Measurements from ENCODE around the gene FBXW11.

FBXW11 gene

GRCh38 chr5:171975262-171975876 lies 31.1 kb downstream of the FBXW11 start:
- DNase-seq (ENCODE audit: extremely low read depth, insufficient read length): no peak
- TF ChIP-seq CTCF (IDR thresholded peaks at IDR 0.05; ENCODE audit: insufficient read depth, low read length, poor library complexity, severe bottlenecking): no peak
- H3K4me3 ChIP-seq (replicated peaks; ENCODE audit: low read depth, low read length): no peak overlapping the region
- H3K36me3 ChIP-seq (ENCODE audit: control insufficient read depth, insufficient read depth, low read length): no peaks in the 10 kb centered on the region
- no peaks in the 10 kb centered on the region for H3K27me3 ChIP-seq (replicated peaks; ENCODE audit: control insufficient read depth, insufficient read depth, low read length)

- H3K36me3 ChIP-seq (ENCODE audit: control insufficient read depth, insufficient read depth, low read length): no peaks in the 10 kb centered on the region
- H3K4me3 ChIP-seq (replicated peaks; ENCODE audit: low read depth, low read length): no peak overlapping the region
- TF ChIP-seq CTCF (IDR thresholded peaks at IDR 0.05; ENCODE audit: insufficient read depth, low read length, poor library complexity, severe bottlenecking): no peak
- no peak for DNase-seq (ENCODE audit: extremely low read depth, insufficient read length)
- no peaks in the 10 kb centered on the region for H3K27me3 ChIP-seq (replicated peaks; ENCODE audit: control insufficient read depth, insufficient read depth, low read length)
Measured at GRCh38 chr5:171970826-171971225, 35.6 kb downstream of the FBXW11 start.

GRCh38 chr5:171969288-171969880 lies 37.1 kb downstream of the FBXW11 start:
- no peak for DNase-seq (ENCODE audit: extremely low read depth, insufficient read length)
- Histone ChIP-seq H3K27me3 (replicated peaks; ENCODE audit: control insufficient read depth, insufficient read depth, low read length) (no peaks in the 10 kb centered on the region), H3K4me3 (replicated peaks; ENCODE audit: low read depth, low read length) (no peak overlapping the region), H3K36me3 (ENCODE audit: control insufficient read depth, insufficient read depth, low read length) (no peaks in the 10 kb centered on the region)
- no peak for TF ChIP-seq CTCF (IDR thresholded peaks at IDR 0.05; ENCODE audit: insufficient read depth, low read length, poor library complexity, severe bottlenecking)

- Histone ChIP-seq H3K36me3 (ENCODE audit: control insufficient read depth, insufficient read depth, low read length) (no peaks in the 10 kb centered on the region), H3K4me3 (replicated peaks; ENCODE audit: low read depth, low read length) (no peak overlapping the region), H3K27me3 (replicated peaks; ENCODE audit: control insufficient read depth, insufficient read depth, low read length) (no peaks in the 10 kb centered on the region)
- TF ChIP-seq CTCF (IDR thresholded peaks at IDR 0.05; ENCODE audit: insufficient read depth, low read length, poor library complexity, severe bottlenecking): no peak
- no peak for DNase-seq (ENCODE audit: extremely low read depth, insufficient read length)
Measured at GRCh38 chr5:171968531-171968930, 37.9 kb downstream of the FBXW11 start.

- no peak for DNase-seq (ENCODE audit: extremely low read depth, insufficient read length)
- no peak overlapping the region for H3K4me3 ChIP-seq (replicated peaks; ENCODE audit: low read depth, low read length)
- H3K36me3 ChIP-seq (ENCODE audit: control insufficient read depth, insufficient read depth, low read length): no peaks in the 10 kb centered on the region
- H3K27me3 ChIP-seq (replicated peaks; ENCODE audit: control insufficient read depth, insufficient read depth, low read length): no peaks in the 10 kb centered on the region
- no peak for TF ChIP-seq CTCF (IDR thresholded peaks at IDR 0.05; ENCODE audit: insufficient read depth, low read length, poor library complexity, severe bottlenecking)
Measured at GRCh38 chr5:171966964-171967363, 39.5 kb downstream of the FBXW11 start.

Data from GM06990 (cell line).